DOHH2 (cell line): ENCODE measurements around the gene DUSP16.

Experiments used
- EZH2phosphoT487 ChIP-seq: fragments of 200-600 bp; sonication (generic); IDR thresholded peaks from 2 replicates; pipeline ENCODE4 v1.6.1; 2017; ENCODE audit warnings: borderline replicate concordance, mild to moderate bottlenecking, antibody characterized with exemption, low read length, moderate library complexity, mixed read lengths
- TF ChIP-seq, protein P1 (sequence below): fragments of 200-600 bp; sonication (generic); IDR thresholded peaks from one replicate; pipeline ENCODE4 v1.5.1; 2014; ENCODE audit warnings: antibody characterized with exemption, mild to moderate bottlenecking, low read depth, low read length; ENCODE audit not compliant: poor library complexity, severe bottlenecking

DNA sequence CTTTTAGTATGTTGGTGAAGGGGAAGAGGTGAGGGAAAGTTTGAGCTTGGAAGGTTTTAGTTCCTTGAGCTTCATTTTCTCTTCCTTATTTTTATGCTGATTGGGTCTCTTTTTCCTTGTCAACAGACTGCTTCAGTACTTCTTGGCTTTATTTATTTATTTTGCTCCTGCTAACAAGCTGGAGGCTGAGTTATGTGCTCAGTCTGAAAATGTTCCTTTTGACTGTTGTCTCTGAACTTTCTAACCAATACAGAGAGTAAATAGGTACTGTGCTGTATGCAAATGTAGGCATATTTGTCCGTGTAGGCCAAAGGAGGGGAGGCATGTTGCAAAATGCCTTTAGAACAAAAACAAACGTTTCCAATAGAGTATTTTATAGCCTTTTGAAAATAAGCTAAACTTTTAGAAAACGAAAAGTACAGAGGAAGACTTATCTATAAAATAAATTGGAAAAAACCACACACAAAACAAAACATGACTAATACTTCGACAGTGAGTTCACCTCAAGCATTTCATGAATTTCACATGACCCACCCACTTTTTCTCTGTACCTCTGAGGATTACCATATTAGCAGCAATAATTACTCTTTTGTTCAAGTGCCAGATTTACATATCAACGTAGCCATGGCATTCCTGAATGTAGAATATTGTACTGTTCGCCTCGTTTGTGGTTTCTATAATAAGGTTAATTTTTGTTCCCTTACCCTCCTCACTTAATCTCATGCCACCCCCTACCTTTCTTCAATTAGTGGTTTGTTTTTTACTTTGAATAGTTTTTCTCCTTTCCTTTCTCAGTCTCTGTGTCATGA is 44.3 kb upstream of the DUSP16 start:
- TF ChIP-seq, protein P1, sequence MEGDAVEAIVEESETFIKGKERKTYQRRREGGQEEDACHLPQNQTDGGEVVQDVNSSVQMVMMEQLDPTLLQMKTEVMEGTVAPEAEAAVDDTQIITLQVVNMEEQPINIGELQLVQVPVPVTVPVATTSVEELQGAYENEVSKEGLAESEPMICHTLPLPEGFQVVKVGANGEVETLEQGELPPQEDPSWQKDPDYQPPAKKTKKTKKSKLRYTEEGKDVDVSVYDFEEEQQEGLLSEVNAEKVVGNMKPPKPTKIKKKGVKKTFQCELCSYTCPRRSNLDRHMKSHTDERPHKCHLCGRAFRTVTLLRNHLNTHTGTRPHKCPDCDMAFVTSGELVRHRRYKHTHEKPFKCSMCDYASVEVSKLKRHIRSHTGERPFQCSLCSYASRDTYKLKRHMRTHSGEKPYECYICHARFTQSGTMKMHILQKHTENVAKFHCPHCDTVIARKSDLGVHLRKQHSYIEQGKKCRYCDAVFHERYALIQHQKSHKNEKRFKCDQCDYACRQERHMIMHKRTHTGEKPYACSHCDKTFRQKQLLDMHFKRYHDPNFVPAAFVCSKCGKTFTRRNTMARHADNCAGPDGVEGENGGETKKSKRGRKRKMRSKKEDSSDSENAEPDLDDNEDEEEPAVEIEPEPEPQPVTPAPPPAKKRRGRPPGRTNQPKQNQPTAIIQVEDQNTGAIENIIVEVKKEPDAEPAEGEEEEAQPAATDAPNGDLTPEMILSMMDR = no peak
- TF ChIP-seq EZH2phosphoT487 = no peak
